HG03066 (cell line): ENCODE measurements around the gene PLEKHB2.
A peak's percentile ranks its signal among the peaks of the same experiment; 100 is the strongest.
"Not testable (repeated sequence)": the region's sequence is repeated elsewhere in the genome, so short reads cannot be mapped to it uniquely, and the experiment has no call there.

ENCODE experiments used
- ATAC-seq: cut with Tn5 transposase; IDR thresholded peaks from one replicate; pipeline ENCODE4 v1.9.1; 2021; ENCODE audit warnings: low read depth; ENCODE audit not compliant: unreplicated experiment

PLEKHB2 gene

GRCh38 chr2:131093006-131093695, 12.0 kb upstream of the PLEKHB2 start, which contains the start of gene FAM168B:
Gene FAM168B (minus strand): TSS chr2:131093460. CDS start chr2:131082646, 10,814 bp downstream.
- ATAC-seq = peak; percentile 77

GRCh38 chr2:131093696-131094462, 11.3 kb upstream of the PLEKHB2 start:
- peak; percentile 64 for ATAC-seq

DNA sequence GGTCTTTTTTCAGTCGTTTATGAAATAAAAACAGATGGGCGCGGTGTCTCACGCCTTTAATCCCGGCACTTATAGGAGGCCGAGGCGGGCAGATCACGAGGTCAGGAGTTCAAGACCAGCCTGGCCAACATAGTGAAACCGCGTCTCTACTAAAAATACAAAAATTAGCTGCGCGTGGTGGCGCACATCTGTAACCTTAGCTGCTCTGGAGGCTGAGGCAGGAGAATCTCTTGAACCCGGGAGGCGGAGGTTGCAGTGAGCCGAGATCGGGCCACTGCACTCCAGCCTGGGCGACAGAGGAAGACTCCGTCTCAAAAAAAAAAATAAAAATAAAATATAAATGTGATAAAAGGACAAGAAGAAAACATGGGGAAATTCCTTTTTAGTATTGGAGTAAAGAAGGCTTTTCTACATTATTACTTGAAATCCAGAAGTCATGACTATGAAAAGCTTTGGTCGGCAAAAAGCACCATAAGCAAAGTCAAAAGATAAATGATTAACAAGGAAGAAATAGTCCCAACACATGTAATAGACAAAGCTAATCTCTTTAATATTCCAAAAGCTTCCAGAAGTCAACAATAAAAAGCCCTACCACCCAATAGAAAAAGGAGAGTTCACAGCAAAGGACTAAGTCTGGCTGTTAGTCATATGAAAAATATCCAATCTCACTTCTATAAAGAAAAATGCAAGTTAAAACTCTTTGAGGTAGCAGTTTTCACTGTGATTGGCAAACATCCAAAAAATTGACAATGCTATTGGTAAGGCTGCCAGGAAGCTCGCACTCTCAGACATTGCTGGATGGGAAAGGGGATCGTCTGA, 10.5 kb upstream of the PLEKHB2 start:
- no peak for ATAC-seq

- ATAC-seq = no peak
Observed at GRCh38 chr2:131103165-131103564, 2.0 kb upstream of the PLEKHB2 start.

DNA sequence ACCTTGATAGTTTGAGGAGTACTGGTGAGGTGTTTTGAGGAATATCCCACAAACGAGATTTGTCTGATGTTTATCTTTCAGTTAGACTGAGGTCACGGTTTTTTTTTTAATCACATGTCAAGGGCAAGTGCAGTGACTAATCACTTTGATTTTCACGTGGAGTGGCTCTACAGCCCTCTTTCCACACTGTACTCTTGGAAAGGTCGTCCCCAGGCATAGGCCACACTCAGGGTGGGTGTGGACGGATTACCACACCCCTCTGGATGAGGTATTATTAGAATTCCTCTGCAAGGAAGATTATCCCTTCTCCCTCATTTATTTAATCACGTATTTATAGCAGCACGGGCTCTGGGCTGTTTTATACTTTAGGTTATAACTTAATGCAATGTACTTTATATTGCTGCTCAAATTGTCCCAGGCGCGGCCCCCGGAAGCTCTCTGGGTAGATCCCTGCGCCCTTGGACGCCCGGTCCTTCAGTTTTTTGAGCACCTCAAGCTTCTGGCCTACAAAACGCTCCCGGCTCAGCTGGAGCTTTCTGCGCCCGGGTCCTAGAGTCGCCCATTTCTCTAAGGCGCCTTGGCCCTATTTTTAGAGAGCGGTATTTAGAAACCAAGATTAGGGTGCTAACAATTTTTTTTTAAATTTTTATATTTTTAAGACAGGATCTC, 515 bp upstream of the PLEKHB2 start:
- ATAC-seq = peak; percentile 62

- ATAC-seq = peak; percentile 44
Observed at GRCh38 chr2:131105950-131106801, 1.0 kb downstream of the PLEKHB2 start.

DNA sequence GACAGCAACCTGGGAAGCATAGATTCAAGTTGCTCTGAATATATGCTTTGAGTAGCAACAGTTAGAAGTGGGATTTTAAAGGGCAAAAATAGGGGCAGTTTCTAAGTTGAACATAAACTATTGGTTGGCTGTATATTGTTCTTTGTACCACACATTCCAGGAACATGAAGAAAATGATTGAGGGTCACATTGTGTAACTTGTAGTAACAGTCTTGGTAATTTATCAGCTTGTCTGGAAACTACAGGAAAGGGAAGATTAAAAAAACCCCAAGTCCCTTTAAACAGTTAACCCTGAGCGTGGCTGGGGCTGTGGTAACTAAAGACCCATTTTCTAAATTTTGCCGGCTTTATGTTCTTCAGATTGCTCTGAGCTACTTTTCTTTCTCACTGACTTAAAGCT, 7.4 kb downstream of the PLEKHB2 start:
- ATAC-seq = no peak

DNA sequence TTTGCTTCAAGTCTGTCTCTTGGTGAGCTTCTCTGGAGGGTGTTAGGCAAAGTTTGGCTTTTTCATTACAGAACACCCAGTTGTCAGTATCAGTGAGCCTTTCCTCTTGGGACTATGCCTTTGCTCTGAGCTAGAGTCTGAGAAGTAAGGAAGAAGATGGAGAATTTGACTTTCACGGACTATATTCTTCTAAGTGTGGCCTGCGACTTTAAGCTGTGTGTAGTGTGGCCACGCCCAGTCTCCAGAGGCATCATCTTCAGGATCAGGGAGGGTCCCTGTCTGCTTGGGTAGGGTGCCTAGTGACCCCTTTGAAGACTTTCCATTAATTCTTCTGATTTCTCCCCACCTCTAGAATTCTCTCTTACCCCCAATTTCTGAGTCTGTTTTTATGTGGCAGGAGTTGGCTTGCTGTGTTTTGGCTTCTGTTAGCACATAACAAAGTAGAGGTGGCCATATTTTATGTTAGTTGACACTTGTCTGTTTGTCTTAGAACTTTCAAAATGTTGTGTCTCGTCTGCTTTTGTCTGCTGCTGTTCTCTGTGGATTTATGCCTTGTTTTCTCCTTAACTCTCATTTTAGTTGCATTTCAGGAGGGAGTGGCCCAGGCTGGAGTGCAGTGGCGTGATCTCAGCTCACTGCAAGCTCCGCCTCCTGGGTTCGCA, 8.6 kb downstream of the PLEKHB2 start:
- no peak for ATAC-seq

GRCh38 chr2:131114950-131115349, 9.8 kb downstream of the PLEKHB2 start:
- ATAC-seq = not testable (repeated sequence)

- no peak for ATAC-seq
Observed at GRCh38 chr2:131115752-131116151, 10.6 kb downstream of the PLEKHB2 start.

- ATAC-seq = no peak
Observed at GRCh38 chr2:131120815-131121317, 15.7 kb downstream of the PLEKHB2 start.

DNA sequence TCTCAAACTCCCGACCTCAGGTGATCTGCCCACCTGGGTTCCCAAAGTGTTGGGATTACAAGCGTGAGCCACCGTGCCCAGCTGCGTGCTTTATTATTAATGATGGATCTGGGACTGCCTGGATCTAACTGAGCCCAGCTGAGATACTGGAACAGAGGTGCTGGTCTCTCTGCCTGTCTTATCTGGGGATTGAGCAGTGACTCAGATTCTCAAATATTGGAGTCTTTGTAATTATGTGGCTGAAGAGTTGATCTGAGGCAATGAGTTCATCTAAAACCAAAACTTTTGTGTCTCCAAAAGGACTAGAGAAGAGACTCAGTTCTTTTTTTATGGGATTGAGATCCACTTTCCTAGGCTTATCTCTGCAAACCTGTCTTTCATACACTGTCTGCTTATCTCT, 16.3 kb downstream of the PLEKHB2 start:
- no peak for ATAC-seq

- no peak for ATAC-seq
Observed at GRCh38 chr2:131122496-131122895, 17.4 kb downstream of the PLEKHB2 start.

- no peak for ATAC-seq
Observed at GRCh38 chr2:131123192-131123591, 18.1 kb downstream of the PLEKHB2 start.

DNA sequence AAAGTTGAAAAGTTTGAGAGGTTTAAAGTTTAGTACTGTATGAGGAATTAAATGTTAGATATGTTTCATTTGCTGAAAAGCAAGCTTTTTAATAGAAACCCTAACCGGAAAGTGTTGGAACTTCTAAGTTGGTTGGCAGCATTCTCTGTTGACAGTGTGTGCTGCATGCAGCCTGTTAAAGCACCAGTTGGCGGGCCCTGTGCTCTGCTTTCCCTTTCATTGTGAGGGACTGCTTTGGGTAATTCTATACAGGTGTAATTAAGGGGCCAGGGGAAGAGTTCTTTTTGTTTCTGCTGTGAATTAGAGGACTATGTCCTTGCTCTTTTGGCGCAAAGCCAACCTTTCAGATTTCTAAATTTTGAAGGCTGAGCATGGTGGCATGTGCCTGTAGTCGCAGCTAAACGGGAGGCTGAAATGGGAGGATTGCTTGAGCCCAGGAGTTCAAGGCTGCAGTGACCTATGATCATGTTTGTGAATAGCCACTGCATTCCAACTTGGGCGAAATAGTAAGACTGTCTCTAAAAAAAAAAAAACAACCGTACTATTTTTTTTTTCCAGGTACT, 20.1 kb downstream of the PLEKHB2 start:
- no peak for ATAC-seq

DNA sequence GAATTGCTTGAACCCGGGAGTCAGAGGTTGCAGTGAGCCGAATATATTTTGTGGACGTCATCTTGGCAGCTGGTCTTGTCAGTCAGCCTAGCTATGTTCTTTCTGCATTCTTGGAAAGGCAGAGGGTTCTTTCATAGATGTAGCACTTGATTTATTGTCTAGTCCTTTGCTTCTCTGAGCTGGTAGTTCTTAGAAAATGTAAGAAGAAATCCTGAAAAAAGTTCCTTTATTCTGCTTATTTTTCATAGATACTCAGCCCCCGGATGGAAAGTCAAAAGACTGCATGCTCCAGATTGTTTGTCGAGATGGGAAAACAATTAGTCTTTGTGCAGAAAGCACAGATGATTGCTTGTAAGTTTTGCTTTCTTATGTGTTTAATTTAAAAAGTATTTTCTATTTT, 21.3 kb downstream of the PLEKHB2 start:
- ATAC-seq = no peak

DNA sequence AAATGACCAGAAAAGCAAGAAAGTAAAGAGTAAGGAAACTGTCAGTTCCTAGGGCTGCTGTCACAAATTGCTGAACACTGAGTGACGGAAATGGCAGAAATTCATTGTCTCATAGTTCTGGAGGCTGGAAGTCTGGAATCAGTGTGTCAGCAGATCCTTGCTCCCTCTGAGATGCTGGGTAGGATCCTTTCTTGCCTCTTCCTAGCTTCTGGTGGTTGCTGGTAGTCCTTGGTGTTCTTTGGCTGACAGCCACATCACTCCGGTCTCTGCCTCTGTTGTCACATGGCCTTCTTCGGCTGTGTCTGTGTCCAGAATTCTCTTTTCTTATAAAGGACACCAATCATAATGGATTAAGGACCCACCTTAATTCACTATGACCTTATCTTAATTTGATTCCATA, 21.9 kb downstream of the PLEKHB2 start:
- no peak for ATAC-seq

GRCh38 chr2:131127981-131128380, 22.8 kb downstream of the PLEKHB2 start:
- ATAC-seq = no peak

- no peak for ATAC-seq
Observed at GRCh38 chr2:131130298-131130596, 25.1 kb downstream of the PLEKHB2 start.
